K562 (cell line): Measurements from ENCODE around the gene GNB2. TPM values are rescaled to one million over a fixed set of nuclear protein-coding genes. Genes with fewer than 3 reads are reported as not detected.

Experiments used
- CHD4 ChIP-seq: fragments of 200-600 bp; sonication (generic); IDR thresholded peaks from 3 replicates; pipeline ENCODE4 v1.6.1; 2012; ENCODE audit warnings: low read depth, mild to moderate bottlenecking, mixed read lengths, low read length, inconsistent platforms; ENCODE audit not compliant: insufficient read depth, insufficient replicate concordance, poor library complexity, severe bottlenecking
- ESRRA ChIP-seq: fragments of 450-650 bp; IDR thresholded peaks from 2 replicates; pipeline ENCODE4 v1.6.1; 2014; ENCODE audit warnings: low read depth, mild to moderate bottlenecking, moderate library complexity, borderline replicate concordance
- HNRNPL ChIP-seq: fragments of 200-400 bp; formaldehyde crosslinking; IDR thresholded peaks from 2 replicates; pipeline ENCODE4 v1.6.1; 2017; ENCODE audit warnings: low read depth, mild to moderate bottlenecking, low read length
- KLF6 ChIP-seq: fragments of 250-450 bp; sonication (Bioruptor Pico); IDR thresholded peaks from 2 replicates; pipeline ENCODE4 v1.4.0; 2020; ENCODE audit warnings: mild to moderate bottlenecking, moderate library complexity, borderline replicate concordance
- NR2C1 ChIP-seq, 2 experiments: fragments of 450-650 bp; IDR thresholded peaks; 2 replicates each; pipeline ENCODE4 v1.6.1; 2017; ENCODE audit warnings: mild to moderate bottlenecking in 2 of 2, antibody characterized with exemption in 1 of 2, inconsistent platforms in 1 of 2, missing compliant biosample characterization in 1 of 2, missing genetic modification characterization in 1 of 2
- SAFB2 ChIP-seq: fragments of 200-400 bp; formaldehyde crosslinking; IDR thresholded peaks from 2 replicates; pipeline ENCODE4 v1.6.1; 2018; ENCODE audit warnings: borderline replicate concordance, low read length, low read depth, moderate library complexity; ENCODE audit not compliant: severe bottlenecking
- TBL1XR1 ChIP-seq, 2 experiments: IDR thresholded peaks; 2 replicates each; pipeline ENCODE4 v1.6.1; 2012; ENCODE audit warnings: improper control_type of control experiment in 2 of 2, low read length in 2 of 2, mild to moderate bottlenecking in 1 of 2
- TEAD1 ChIP-seq, 2 experiments: fragments of 450-650 bp in 1 of 2; sonication (generic) in 1 of 2; formaldehyde crosslinking; IDR thresholded peaks; 2 replicates each; pipeline versions ENCODE4 v1.4.0 to v1.8.0; 2020 to 2022; ENCODE audit warnings: mild to moderate bottlenecking in 2 of 2, missing genetic modification reagents in 1 of 2
- ZBTB26 ChIP-seq: fragments of 450-650 bp; formaldehyde crosslinking; IDR thresholded peaks from 2 replicates; pipeline ENCODE4 v1.4.0; 2022; ENCODE audit warnings: missing genetic modification characterization
- ZNF121 ChIP-seq: sonication (generic); formaldehyde crosslinking; conservative IDR thresholded peaks from 2 replicates; pipeline ENCODE4 v1.8.0; 2022; ENCODE audit warnings: missing genetic modification reagents
- ZNF407 ChIP-seq: fragments of 450-650 bp; IDR thresholded peaks from 2 replicates; pipeline ENCODE4 v1.6.1; 2016; ENCODE audit warnings: low read depth
- polyA plus RNA-seq, 8 experiments: library from polyadenylated mRNA; depleted of rRNA in 4 of 8; stranded (reverse) in 5 of 8; unstranded in 3 of 8; fragments of >200 nt; fragmentation: Nextera tagmentation in 2 of 8; fragmentation: Illumina TruSeq in 1 of 8; extraction: Ambion mirVana in 2 of 8; extraction: Trizol in 1 of 8; gene quantifications; 2 replicates each; pipeline versions ENCODE4 v1.2.1 to v1.2.3, GENCODE V29; 2011 to 2014; ENCODE audit warnings: inconsistent platforms in 1 of 8, missing spikeins in 1 of 8
- total RNA-seq, 7 experiments: library from RNA; depleted of rRNA in 6 of 7; stranded (reverse); fragments of >200 nt in 6 of 7; fragmentation: Illumina TruSeq in 2 of 7; extraction: Trizol in 2 of 7; gene quantifications; 2 replicates each; pipeline versions ENCODE4 v1.2.1 to v1.2.3, GENCODE V29; 2011 to 2021; ENCODE audit warnings: low replicate concordance in 1 of 7
- TF ChIP-seq, protein P1 (sequence below), 2 experiments: fragments of 450-650 bp in 1 of 2; sonication (generic) in 1 of 2; formaldehyde crosslinking in 1 of 2; IDR thresholded peaks in 1 of 2; conservative IDR thresholded peaks in 1 of 2; 2 replicates each; pipeline versions ENCODE4 v1.6.1 to v1.8.1; 2016 to 2023; ENCODE audit warnings: mild to moderate bottlenecking in 2 of 2, moderate library complexity in 2 of 2, inconsistent platforms in 1 of 2, missing genetic modification reagents in 1 of 2
- TF ChIP-seq, protein P2 (sequence below): sonication (generic); formaldehyde crosslinking; IDR thresholded peaks from 2 replicates; pipeline ENCODE4 v1.8.1; 2023; ENCODE audit warnings: mild to moderate bottlenecking, missing genetic modification reagents, moderate library complexity

The GNB2 gene
- total and polyA plus RNA-seq, 9 of the 15 experiments (the other 6 are each of a cell fraction or from before 2014, with no cell fraction given) = 0.65 to 320 (median 104) TPM

DNA sequence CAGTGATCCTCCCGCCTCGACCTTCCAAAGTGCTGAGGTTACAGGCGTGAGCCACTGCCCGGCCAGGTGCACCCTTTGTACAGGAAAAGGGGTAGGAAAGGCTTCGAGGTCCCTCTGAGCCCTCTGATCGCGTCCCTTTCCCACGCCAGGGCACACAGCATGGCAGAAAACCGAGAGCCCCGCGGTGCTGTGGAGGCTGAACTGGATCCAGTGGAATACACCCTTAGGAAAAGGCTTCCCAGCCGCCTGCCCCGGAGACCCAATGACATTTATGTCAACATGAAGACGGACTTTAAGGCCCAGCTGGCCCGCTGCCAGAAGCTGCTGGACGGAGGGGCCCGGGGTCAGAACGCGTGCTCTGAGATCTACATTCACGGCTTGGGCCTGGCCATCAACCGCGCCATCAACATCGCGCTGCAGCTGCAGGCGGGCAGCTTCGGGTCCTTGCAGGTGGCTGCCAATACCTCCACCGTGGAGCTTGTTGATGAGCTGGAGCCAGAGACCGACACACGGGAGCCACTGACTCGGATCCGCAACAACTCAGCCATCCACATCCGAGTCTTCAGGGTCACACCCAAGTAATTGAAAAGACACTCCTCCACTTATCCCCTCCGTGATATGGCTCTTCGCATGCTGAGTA is 33.3 kb downstream of the GNB2 start (continued):
- TF ChIP-seq, protein P1, sequence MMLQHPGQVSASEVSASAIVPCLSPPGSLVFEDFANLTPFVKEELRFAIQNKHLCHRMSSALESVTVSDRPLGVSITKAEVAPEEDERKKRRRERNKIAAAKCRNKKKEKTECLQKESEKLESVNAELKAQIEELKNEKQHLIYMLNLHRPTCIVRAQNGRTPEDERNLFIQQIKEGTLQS (IDR thresholded peaks at IDR 0.05) = no peak
- TF ChIP-seq, protein P1 (CRISPR knock-in tag; conservative IDR thresholded peaks at IDR 0.05) = no peak
- no peak for TF ChIP-seq NR2C1 (IDR thresholded peaks at IDR 0.05)
- no peak for TF ChIP-seq NR2C1 (tag; IDR thresholded peaks at IDR 0.05)
- TF ChIP-seq ZNF407 = peak; percentile 47; the same call in 1 of the 2 replicates
- TF ChIP-seq ESRRA = no peak
- no peak for TF ChIP-seq HNRNPL
- TF ChIP-seq ZNF121 (CRISPR knock-in tag) = peak; percentile 91
- TF ChIP-seq CHD4 = no peak
- TF ChIP-seq ZBTB26 = no peak
- TF ChIP-seq, protein P2, sequence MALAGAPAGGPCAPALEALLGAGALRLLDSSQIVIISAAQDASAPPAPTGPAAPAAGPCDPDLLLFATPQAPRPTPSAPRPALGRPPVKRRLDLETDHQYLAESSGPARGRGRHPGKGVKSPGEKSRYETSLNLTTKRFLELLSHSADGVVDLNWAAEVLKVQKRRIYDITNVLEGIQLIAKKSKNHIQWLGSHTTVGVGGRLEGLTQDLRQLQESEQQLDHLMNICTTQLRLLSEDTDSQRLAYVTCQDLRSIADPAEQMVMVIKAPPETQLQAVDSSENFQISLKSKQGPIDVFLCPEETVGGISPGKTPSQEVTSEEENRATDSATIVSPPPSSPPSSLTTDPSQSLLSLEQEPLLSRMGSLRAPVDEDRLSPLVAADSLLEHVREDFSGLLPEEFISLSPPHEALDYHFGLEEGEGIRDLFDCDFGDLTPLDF (CRISPR knock-in tag) = 0 out of 2 replicates have a peak, but pooled peaks have one; percentile 58
- no peak for TF ChIP-seq KLF6 (CRISPR knock-in tag)
- peak in 1 of 2 experiments; percentile 61; a peak in 1 of 4 replicates for TF ChIP-seq TEAD1 (CRISPR knock-in tag; IDR thresholded peaks at IDR 0.05)
- TF ChIP-seq SAFB2 = no peak
- no peak; a peak in 1 of 4 replicates for TF ChIP-seq TBL1XR1 (IDR thresholded peaks at IDR 0.05; ENCODE audit: low read length in 2 of 2)
